Ishikawa (cell line): Measurements from ENCODE around the gene TBKBP1.

Source experiments
- CEBPB ChIP-seq: IDR thresholded peaks from 2 replicates; pipeline ENCODE4 v1.6.1; 2012
- CREB1 ChIP-seq: IDR thresholded peaks from 2 replicates; pipeline ENCODE4 v1.6.1; 2012; ENCODE audit warnings: low read depth
- EGR1 ChIP-seq: IDR thresholded peaks from 2 replicates; pipeline ENCODE4 v1.6.1; 2012
- EP300 ChIP-seq: IDR thresholded peaks from 2 replicates; pipeline ENCODE4 v1.6.1; 2012; ENCODE audit warnings: borderline replicate concordance
- FOXM1 ChIP-seq: IDR thresholded peaks from 2 replicates; pipeline ENCODE4 v1.6.1; 2012; ENCODE audit warnings: low read depth, borderline replicate concordance
- NFIC ChIP-seq: IDR thresholded peaks from 2 replicates; pipeline ENCODE4 v1.6.1; 2012
- RAD21 ChIP-seq: IDR thresholded peaks from 2 replicates; pipeline ENCODE4 v1.6.1; 2012; ENCODE audit warnings: low read depth
- TAF1 ChIP-seq: IDR thresholded peaks from 2 replicates; pipeline ENCODE4 v1.6.1; 2012; ENCODE audit warnings: low read depth, mild to moderate bottlenecking
- TCF12 ChIP-seq: IDR thresholded peaks from 2 replicates; pipeline ENCODE4 v1.6.1; 2012; ENCODE audit warnings: low read depth
- TEAD4 ChIP-seq: IDR thresholded peaks from 2 replicates; pipeline ENCODE4 v1.6.1; 2012
- YY1 ChIP-seq: IDR thresholded peaks from 2 replicates; pipeline ENCODE4 v1.6.1; 2012; ENCODE audit warnings: low read depth
- ZBTB7A ChIP-seq: IDR thresholded peaks from 2 replicates; pipeline ENCODE4 v1.6.1; 2012; ENCODE audit warnings: low read depth
- TF ChIP-seq, protein P1 (sequence below): IDR thresholded peaks from 2 replicates; pipeline ENCODE4 v1.6.1; 2012; ENCODE audit warnings: low read depth, mild to moderate bottlenecking
- TF ChIP-seq, protein P2 (sequence below): IDR thresholded peaks from 2 replicates; pipeline ENCODE4 v1.6.1; 2012
- TF ChIP-seq, protein P3 (sequence below): IDR thresholded peaks from 2 replicates; pipeline ENCODE4 v1.6.1; 2012

TBKBP1 gene

DNA sequence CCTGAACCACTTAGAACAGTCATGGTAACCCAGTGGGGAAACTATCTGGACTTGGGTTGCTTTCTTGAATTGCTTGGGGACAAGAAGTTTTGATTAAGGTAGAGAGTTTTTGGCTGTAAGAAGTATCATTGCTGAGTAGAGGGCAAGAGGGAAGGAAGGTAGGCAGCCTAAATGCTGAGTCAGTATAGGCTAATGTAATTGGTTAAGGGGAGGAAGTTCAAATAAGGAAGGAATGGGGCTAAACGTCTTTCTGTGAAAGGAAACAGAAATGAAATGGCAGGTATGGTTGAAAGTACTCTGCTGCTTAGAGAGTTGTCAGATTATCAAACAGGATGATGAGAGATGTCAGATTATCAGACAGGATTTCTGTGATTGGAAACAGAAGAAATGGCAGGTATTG lies 23.9 kb upstream of the TBKBP1 start:
- TF ChIP-seq YY1: no peak

DNA sequence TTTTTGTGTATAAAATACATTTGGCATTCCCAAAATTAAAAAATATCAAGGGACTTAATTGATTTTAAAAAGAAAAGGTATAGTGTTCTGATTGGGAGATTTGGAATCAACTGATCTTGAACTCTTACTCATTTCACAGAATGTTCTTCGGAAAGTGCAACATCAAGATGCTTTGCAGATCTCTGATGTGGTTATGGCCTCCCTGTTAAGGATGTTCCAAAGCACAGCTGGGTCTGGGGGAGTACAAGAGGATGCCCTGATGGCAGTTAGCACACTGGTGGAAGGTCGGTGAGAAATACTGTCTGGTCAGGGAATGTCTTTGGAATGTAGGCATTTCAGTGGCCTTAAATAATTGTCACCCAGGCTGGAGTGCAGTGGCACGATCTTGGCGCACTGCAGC lies 19.5 kb upstream of the TBKBP1 start:
- TF ChIP-seq, protein P1, sequence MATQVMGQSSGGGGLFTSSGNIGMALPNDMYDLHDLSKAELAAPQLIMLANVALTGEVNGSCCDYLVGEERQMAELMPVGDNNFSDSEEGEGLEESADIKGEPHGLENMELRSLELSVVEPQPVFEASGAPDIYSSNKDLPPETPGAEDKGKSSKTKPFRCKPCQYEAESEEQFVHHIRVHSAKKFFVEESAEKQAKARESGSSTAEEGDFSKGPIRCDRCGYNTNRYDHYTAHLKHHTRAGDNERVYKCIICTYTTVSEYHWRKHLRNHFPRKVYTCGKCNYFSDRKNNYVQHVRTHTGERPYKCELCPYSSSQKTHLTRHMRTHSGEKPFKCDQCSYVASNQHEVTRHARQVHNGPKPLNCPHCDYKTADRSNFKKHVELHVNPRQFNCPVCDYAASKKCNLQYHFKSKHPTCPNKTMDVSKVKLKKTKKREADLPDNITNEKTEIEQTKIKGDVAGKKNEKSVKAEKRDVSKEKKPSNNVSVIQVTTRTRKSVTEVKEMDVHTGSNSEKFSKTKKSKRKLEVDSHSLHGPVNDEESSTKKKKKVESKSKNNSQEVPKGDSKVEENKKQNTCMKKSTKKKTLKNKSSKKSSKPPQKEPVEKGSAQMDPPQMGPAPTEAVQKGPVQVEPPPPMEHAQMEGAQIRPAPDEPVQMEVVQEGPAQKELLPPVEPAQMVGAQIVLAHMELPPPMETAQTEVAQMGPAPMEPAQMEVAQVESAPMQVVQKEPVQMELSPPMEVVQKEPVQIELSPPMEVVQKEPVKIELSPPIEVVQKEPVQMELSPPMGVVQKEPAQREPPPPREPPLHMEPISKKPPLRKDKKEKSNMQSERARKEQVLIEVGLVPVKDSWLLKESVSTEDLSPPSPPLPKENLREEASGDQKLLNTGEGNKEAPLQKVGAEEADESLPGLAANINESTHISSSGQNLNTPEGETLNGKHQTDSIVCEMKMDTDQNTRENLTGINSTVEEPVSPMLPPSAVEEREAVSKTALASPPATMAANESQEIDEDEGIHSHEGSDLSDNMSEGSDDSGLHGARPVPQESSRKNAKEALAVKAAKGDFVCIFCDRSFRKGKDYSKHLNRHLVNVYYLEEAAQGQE: no peak
- TF ChIP-seq, protein P2, sequence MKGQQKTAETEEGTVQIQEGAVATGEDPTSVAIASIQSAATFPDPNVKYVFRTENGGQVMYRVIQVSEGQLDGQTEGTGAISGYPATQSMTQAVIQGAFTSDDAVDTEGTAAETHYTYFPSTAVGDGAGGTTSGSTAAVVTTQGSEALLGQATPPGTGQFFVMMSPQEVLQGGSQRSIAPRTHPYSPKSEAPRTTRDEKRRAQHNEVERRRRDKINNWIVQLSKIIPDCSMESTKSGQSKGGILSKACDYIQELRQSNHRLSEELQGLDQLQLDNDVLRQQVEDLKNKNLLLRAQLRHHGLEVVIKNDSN: no peak
- TF ChIP-seq EP300 (no peak), CREB1 (no peak), RAD21 (no peak), TAF1 (no peak), EGR1 (no peak), TEAD4 (no peak), TCF12 (no peak), CEBPB (no peak)
- TF ChIP-seq, protein P3, sequence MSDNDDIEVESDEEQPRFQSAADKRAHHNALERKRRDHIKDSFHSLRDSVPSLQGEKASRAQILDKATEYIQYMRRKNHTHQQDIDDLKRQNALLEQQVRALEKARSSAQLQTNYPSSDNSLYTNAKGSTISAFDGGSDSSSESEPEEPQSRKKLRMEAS: no peak

DNA sequence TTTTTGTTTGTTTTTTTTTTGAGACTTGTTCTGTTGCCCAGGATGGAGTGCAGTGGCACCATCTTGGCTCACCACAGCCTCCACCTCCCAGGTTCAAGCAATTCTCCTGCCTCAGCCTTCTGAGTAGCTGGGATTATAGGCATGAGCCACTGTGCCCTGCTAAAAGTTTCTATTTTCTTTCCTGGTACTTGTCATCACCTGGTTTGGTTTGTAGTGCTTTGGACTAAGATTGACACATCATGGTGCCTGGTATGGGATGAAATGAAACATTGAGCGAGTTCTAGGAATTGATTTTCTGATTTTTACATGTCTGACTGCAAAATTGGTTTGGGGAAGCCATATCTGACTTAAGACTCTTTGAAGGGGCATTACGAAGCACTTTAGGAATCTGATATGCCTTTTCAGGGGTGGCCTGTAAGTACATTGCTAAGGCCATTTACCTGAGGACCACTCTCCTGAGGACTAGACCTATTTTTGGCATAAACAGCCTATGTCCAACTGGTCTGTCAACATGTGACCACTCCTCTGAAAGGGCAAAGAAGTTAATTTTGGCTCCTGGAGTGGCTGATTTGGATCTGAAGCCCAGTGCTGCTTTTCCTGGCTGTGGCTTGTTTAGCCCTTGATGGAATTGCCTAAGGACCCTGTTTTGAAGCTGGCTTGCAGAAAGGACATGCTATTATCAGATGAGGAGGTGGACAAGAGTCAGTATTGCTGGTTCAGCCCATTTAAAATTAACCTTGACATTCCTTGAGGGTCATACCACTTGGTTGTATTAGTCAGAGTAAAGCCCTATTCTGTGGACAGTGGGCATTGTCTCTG lies 18.4 kb upstream of the TBKBP1 start:
- TF ChIP-seq, protein P3: no peak
- TF ChIP-seq TAF1: no peak
- TF ChIP-seq, protein P1: no peak
- no peak for TF ChIP-seq ZBTB7A
- TF ChIP-seq, protein P2: no peak
- TF ChIP-seq EP300: no peak
- TF ChIP-seq RAD21: no peak
- no peak for TF ChIP-seq TEAD4
- TF ChIP-seq TCF12: no peak
- TF ChIP-seq FOXM1: no peak
- no peak for TF ChIP-seq CEBPB
- no peak for TF ChIP-seq EGR1
- no peak for TF ChIP-seq NFIC
- no peak for TF ChIP-seq CREB1
- no peak for TF ChIP-seq YY1

DNA sequence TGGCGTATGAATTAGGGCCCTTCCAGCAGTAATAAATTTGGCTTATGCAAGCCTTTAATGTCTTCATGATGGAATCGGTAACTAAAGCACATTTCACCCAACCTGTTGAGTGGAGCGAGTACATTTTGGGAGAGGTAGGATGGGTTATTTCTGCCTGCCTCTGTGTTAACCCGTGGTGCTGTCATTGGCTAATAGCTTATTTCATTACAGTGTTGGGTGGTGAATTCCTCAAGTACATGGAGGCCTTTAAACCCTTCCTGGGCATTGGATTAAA lies 17.8 kb upstream of the TBKBP1 start:
- no peak for TF ChIP-seq FOXM1
- TF ChIP-seq YY1: no peak
- TF ChIP-seq, protein P1: no peak
- TF ChIP-seq, protein P3: no peak
- TF ChIP-seq ZBTB7A: no peak
- TF ChIP-seq EP300: no peak
- TF ChIP-seq EGR1: no peak
- TF ChIP-seq NFIC: no peak
